Nephron (organoid): ENCODE results near the gene KSR2.

Experiments
- H3K27ac Mint-ChIP-seq, 3 experiments: 2 replicates each; pipeline ENCODE4 v1.8.0; 2020; ENCODE audit warnings: mixed read lengths in 3 of 3, mild to moderate bottlenecking in 2 of 3, moderate library complexity in 1 of 3
- H3K27me3 Mint-ChIP-seq: 2 replicates; pipeline ENCODE4 v1.8.0; 2021; ENCODE audit warnings: low read depth, mild to moderate bottlenecking, moderate library complexity, mixed read lengths
- H3K36me3 Mint-ChIP-seq: 2 replicates; pipeline ENCODE4 v1.8.0; 2020; ENCODE audit warnings: low read depth, mixed read lengths
- H3K4me1 Mint-ChIP-seq: 2 replicates; pipeline ENCODE4 v1.8.0; 2020; ENCODE audit warnings: mixed read lengths
- H3K4me3 Mint-ChIP-seq, 3 experiments: 2 replicates each; pipeline ENCODE4 v1.8.0; 2020; ENCODE audit warnings: mild to moderate bottlenecking in 3 of 3, mixed read lengths in 3 of 3, moderate library complexity in 2 of 3
- H3K9me3 Mint-ChIP-seq: 2 replicates; pipeline ENCODE4 v1.8.0; 2020; ENCODE audit warnings: mixed read lengths
- TF ChIP-seq, protein P1 (sequence below), 3 experiments: fragments of 200-600 bp; sonication (generic); IDR thresholded peaks; one replicate each; pipeline ENCODE4 v1.5.0; 2021; ENCODE audit warnings: antibody characterized with exemption in 3 of 3; ENCODE audit not compliant: unreplicated experiment in 3 of 3

Gene KSR2

GRCh38 chr12:117689857-117690256 is 278.9 kb downstream of the KSR2 start:
- Mint-ChIP-seq H3K27ac (no peak overlapping the region), H3K4me1 (peaks cover 19% of the 10 kb centered on the region), H3K27me3 (peaks cover 57% of the 10 kb centered on the region), H3K9me3 (peaks cover 20% of the 10 kb centered on the region), H3K36me3 (no peaks in the 10 kb centered on the region), H3K4me3 (no peak overlapping the region)
- TF ChIP-seq, protein P1, sequence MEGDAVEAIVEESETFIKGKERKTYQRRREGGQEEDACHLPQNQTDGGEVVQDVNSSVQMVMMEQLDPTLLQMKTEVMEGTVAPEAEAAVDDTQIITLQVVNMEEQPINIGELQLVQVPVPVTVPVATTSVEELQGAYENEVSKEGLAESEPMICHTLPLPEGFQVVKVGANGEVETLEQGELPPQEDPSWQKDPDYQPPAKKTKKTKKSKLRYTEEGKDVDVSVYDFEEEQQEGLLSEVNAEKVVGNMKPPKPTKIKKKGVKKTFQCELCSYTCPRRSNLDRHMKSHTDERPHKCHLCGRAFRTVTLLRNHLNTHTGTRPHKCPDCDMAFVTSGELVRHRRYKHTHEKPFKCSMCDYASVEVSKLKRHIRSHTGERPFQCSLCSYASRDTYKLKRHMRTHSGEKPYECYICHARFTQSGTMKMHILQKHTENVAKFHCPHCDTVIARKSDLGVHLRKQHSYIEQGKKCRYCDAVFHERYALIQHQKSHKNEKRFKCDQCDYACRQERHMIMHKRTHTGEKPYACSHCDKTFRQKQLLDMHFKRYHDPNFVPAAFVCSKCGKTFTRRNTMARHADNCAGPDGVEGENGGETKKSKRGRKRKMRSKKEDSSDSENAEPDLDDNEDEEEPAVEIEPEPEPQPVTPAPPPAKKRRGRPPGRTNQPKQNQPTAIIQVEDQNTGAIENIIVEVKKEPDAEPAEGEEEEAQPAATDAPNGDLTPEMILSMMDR (IDR thresholded peaks at IDR 0.05; ENCODE audit: unreplicated experiment in 3 of 3), result no peak

DNA sequence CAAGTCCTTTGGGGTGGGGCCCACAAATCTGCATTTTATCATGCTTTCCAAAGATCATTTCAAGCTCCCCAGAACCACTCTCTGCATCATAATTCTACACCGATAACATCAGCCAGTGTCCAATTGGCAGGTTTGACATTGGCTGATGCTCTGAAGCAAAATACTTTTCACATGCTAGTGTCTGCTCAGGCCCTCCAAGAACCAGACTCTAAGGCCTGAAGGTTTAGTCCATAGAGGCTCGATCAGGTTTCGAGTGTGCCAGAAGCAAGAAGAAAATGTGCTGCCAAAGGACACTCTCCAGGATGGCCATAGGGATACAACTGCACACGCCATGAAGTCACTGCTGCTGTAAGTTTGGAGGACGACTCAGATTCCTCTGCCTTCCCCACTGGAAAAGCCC is 280.3 kb downstream of the KSR2 start:
- H3K4me1 Mint-ChIP-seq, result peaks cover 19% of the 10 kb centered on the region
- H3K36me3 Mint-ChIP-seq, result no peaks in the 10 kb centered on the region
- H3K4me3 Mint-ChIP-seq, result no peak overlapping the region
- H3K9me3 Mint-ChIP-seq, result peaks cover 9% of the 10 kb centered on the region
- TF ChIP-seq, protein P1 (IDR thresholded peaks at IDR 0.05; ENCODE audit: unreplicated experiment in 3 of 3), result no peak
- H3K27ac Mint-ChIP-seq, result no peak overlapping the region
- peaks cover 52% of the 10 kb centered on the region for H3K27me3 Mint-ChIP-seq

GRCh38 chr12:117686911-117687377 is 281.8 kb downstream of the KSR2 start:
- Mint-ChIP-seq H3K27ac (no peak overlapping the region), H3K4me3 (no peak overlapping the region), H3K9me3 (peaks cover 2% of the 10 kb centered on the region), H3K27me3 (peaks cover 55% of the 10 kb centered on the region), H3K36me3 (no peaks in the 10 kb centered on the region), H3K4me1 (peaks cover 19% of the 10 kb centered on the region)
- TF ChIP-seq, protein P1 (IDR thresholded peaks at IDR 0.05; ENCODE audit: unreplicated experiment in 3 of 3), result no peak

DNA sequence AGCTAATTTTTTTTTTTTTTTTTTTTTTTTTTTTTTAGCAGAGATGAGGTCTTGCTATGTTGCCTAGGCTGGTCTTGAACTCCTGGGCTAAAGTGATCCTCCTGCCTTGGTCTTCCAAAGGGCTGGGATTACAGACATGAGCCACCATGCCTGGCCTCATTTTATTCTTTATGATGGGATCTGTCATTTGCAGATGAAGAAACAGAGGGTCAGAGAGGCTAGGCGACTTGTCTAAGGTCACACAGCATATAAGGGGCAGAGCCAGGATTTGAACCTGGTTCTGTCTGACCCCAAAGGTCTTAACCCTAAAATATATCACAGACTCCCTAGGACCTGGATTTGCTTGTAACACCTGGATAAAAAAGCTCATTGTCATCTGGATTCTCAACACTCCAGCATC is 282.6 kb downstream of the KSR2 start:
- Mint-ChIP-seq H3K4me1 (peaks cover 19% of the 10 kb centered on the region), H3K27me3 (peaks cover 53% of the 10 kb centered on the region), H3K4me3 (no peak overlapping the region), H3K9me3 (no peaks in the 10 kb centered on the region), H3K36me3 (no peaks in the 10 kb centered on the region), H3K27ac (no peak overlapping the region)
- TF ChIP-seq, protein P1 (IDR thresholded peaks at IDR 0.05; ENCODE audit: unreplicated experiment in 3 of 3), result no peak

DNA sequence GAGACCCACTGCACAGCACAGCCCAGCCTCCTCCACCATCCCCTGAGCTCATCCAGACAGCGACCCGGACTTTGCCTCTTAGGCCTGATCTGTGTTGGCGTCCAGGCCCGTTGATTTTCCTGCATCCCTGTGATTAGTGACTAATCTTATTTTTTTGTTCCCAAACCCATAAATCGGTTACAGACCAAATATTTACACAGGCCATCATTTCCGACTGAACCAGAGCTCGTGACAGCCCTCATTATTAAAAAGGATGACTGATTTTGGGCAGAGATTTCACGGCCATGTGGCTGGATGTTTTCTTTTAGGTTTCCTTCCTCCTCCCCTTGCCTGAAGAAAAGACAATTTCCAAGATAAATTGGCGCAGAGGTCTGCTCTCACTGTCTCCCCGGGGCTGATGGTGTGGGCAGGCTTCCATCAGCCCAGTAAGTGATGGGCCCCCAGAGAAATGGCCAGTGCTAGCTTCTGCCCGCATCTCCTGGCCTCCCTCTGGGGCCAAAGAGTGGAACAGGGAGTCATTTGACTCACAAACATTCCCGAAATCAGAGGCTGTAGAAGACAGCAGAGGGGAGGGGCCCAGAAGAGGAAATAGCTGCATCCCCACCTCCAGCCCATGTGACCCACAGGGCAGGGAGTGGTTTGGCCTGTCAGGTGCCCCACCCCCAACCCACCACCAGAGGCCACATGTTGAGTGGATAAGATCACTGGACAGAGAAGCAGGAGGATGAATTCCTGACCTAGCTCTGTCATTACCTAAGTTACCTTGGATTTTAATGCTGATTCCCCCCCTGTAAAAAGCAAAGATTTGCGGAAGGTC is 283.5 kb downstream of the KSR2 start:
- TF ChIP-seq, protein P1 (IDR thresholded peaks at IDR 0.05; ENCODE audit: unreplicated experiment in 3 of 3), result no peak
- Mint-ChIP-seq H3K27ac (peak overlapping the region; percentile 15 to 49 (median 19)), H3K27me3 (peaks cover 51% of the 10 kb centered on the region), H3K4me3 (no peak overlapping the region), H3K9me3 (no peaks in the 10 kb centered on the region), H3K4me1 (peaks cover 19% of the 10 kb centered on the region), H3K36me3 (no peaks in the 10 kb centered on the region)

DNA sequence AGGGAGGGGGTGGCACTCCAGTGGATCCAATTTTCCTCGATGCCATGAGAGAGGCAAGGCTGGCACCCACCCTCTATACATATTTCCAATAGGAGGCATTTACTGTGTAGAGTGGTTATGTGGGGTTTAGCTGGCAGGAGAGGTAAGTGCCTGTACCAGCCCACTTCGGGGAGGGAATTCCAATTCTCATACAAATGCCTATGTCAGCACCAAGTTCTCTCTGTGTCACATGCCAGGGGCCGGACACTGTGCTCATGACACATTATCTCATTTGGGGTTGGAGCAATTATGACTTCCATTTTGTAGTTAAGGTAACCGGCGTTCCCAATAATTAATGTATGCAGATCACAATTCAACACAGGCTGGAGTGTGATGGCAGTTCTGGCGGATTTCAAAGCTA is 284.3 kb downstream of the KSR2 start:
- Mint-ChIP-seq H3K4me3 (no peak overlapping the region), H3K4me1 (peaks cover 19% of the 10 kb centered on the region), H3K27ac (no peak overlapping the region), H3K27me3 (peaks cover 47% of the 10 kb centered on the region), H3K9me3 (no peaks in the 10 kb centered on the region), H3K36me3 (no peaks in the 10 kb centered on the region)
- TF ChIP-seq, protein P1 (IDR thresholded peaks at IDR 0.05; ENCODE audit: unreplicated experiment in 3 of 3), result no peak
